Liver (tissue), 9 donors: ENCODE results near the gene CCDC138. TPM values are rescaled to one million over a fixed set of nuclear protein-coding genes. Genes with fewer than 3 reads are reported as not detected.

Experiments
- DNase-seq: peaks from one replicate; pipeline ENCODE4 v3.0.0-alpha.2; 2017; ENCODE audit warnings: low spot score
- H3K27ac ChIP-seq, 2 donors: one replicate each; pipeline ENCODE4 v1.7.0; 2013; ENCODE audit warnings: inconsistent platforms in 2 of 2, low read length in 2 of 2, control low read depth in 1 of 2, low read depth in 1 of 2, mild to moderate bottlenecking in 1 of 2
- H3K27me3 ChIP-seq, 4 donors: one replicate each; pipeline versions ENCODE4 v1.6.1 to v1.7.0; 2013; ENCODE audit warnings: low read length in 3 of 4, inconsistent platforms in 1 of 4, mild to moderate bottlenecking in 1 of 4, moderate library complexity in 1 of 4; ENCODE audit not compliant: control insufficient read depth in 4 of 4, insufficient read depth in 4 of 4
- H3K36me3 ChIP-seq, 4 donors: one replicate each; pipeline versions ENCODE4 v1.6.1 to v1.7.0; 2013; ENCODE audit warnings: low read length in 3 of 4, mild to moderate bottlenecking in 3 of 4, low read depth in 1 of 4, moderate library complexity in 1 of 4; ENCODE audit not compliant: control insufficient read depth in 4 of 4, insufficient read depth in 3 of 4
- H3K4me1 ChIP-seq, 4 donors: one replicate each; pipeline versions ENCODE4 v1.6.1 to v1.7.0; 2013; ENCODE audit warnings: low read length in 3 of 4, mild to moderate bottlenecking in 3 of 4, moderate library complexity in 1 of 4; ENCODE audit not compliant: control insufficient read depth in 4 of 4, insufficient read depth in 4 of 4
- H3K4me3 ChIP-seq, 3 donors: one replicate each; pipeline versions ENCODE4 v1.6.1 to v1.7.0; 2013; ENCODE audit warnings: low read length in 3 of 3, control low read depth in 1 of 3, low read depth in 1 of 3, mild to moderate bottlenecking in 1 of 3
- H3K9ac ChIP-seq, 2 donors: one replicate each; pipeline ENCODE4 v1.7.0; 2013; ENCODE audit warnings: low read length in 2 of 2, mild to moderate bottlenecking in 2 of 2, moderate library complexity in 2 of 2, control low read depth in 1 of 2, low read depth in 1 of 2
- H3K9me3 ChIP-seq, 4 donors: one replicate each; pipeline versions ENCODE4 v1.6.1 to v1.7.0; 2013; ENCODE audit warnings: low read length in 3 of 4; ENCODE audit not compliant: control insufficient read depth in 4 of 4
- ATF3 ChIP-seq: IDR thresholded peaks from 2 replicates; pipeline ENCODE4 v1.6.1; 2016; ENCODE audit warnings: antibody characterized with exemption
- EGR1 ChIP-seq, 2 donors: IDR thresholded peaks; 2 replicates each; pipeline ENCODE4 v1.6.1; 2016 to 2018; ENCODE audit warnings: antibody characterized with exemption in 2 of 2, low read depth in 2 of 2
- FOXA1 ChIP-seq: IDR thresholded peaks from 2 replicates; pipeline ENCODE4 v1.6.1; 2016; ENCODE audit warnings: antibody characterized with exemption
- FOXA2 ChIP-seq: IDR thresholded peaks from 2 replicates; pipeline ENCODE4 v1.6.1; 2016; ENCODE audit warnings: antibody characterized with exemption
- GABPA ChIP-seq, 2 donors: IDR thresholded peaks in 1 of 2; conservative IDR thresholded peaks in 1 of 2; 2 replicates each; pipeline ENCODE4 v1.6.1; 2016; ENCODE audit warnings: antibody characterized with exemption in 2 of 2, mild to moderate bottlenecking in 1 of 2, moderate library complexity in 1 of 2
- HNF4A ChIP-seq, 2 donors: conservative IDR thresholded peaks; 2 replicates each; pipeline ENCODE4 v1.6.1; 2016; ENCODE audit warnings: antibody characterized with exemption in 2 of 2, mild to moderate bottlenecking in 2 of 2
- HNF4G ChIP-seq: IDR thresholded peaks from 2 replicates; pipeline ENCODE4 v1.6.1; 2016; ENCODE audit warnings: antibody characterized with exemption
- JUND ChIP-seq, 2 donors: IDR thresholded peaks; 2 replicates each; pipeline ENCODE4 v1.6.1; 2016; ENCODE audit warnings: antibody characterized with exemption in 2 of 2
- MAX ChIP-seq: IDR thresholded peaks from 2 replicates; pipeline ENCODE4 v1.6.1; 2016; ENCODE audit warnings: antibody characterized with exemption
- NR2F2 ChIP-seq: IDR thresholded peaks from 2 replicates; pipeline ENCODE4 v1.6.1; 2016; ENCODE audit warnings: antibody characterized with exemption
- RAD21 ChIP-seq, 2 donors: IDR thresholded peaks; 2 replicates each; pipeline ENCODE4 v1.6.1; 2016; ENCODE audit warnings: antibody characterized with exemption in 2 of 2, mild to moderate bottlenecking in 2 of 2
- REST ChIP-seq: IDR thresholded peaks from 2 replicates; pipeline ENCODE4 v1.6.1; 2016; ENCODE audit warnings: antibody characterized with exemption, mild to moderate bottlenecking
- SP1 ChIP-seq: IDR thresholded peaks from 2 replicates; pipeline ENCODE4 v1.6.1; 2018; ENCODE audit warnings: antibody characterized with exemption, mild to moderate bottlenecking
- TAF1 ChIP-seq: conservative IDR thresholded peaks from 2 replicates; pipeline ENCODE4 v1.6.1; 2016; ENCODE audit warnings: antibody characterized with exemption, mild to moderate bottlenecking
- YY1 ChIP-seq: IDR thresholded peaks from 2 replicates; pipeline ENCODE4 v1.6.1; 2016; ENCODE audit warnings: antibody characterized with exemption, mild to moderate bottlenecking
- WGBS: extraction: QIAGEN DNeasy Blood & Tissue Kit; methylation state at CpG from one replicate; pipeline ENCODE4 v1.1.7; 2013; 5-methylcytosine and 5-hydroxymethylcytosine counted together
- polyA plus RNA-seq, 2 donors: library from polyadenylated mRNA; stranded (reverse) in 1 of 2; unstranded in 1 of 2; fragments of 200-250 nt in 1 of 2; fragments of >200 nt in 1 of 2; fragmentation: Nextera tagmentation in 1 of 2; extraction: Ambion mirVana in 1 of 2; gene quantifications; one replicate each; pipeline versions ENCODE4 v1.2.1 to v1.2.3, GENCODE V29; 2013 to 2015
- total RNA-seq, 2 donors: library from RNA; depleted of rRNA; stranded (reverse); fragments of >200 nt; gene quantifications; one replicate each; pipeline ENCODE4 v1.2.3, GENCODE V29; 2014
- TF ChIP-seq, protein P1 (sequence below): fragments of 150-350 bp; IDR thresholded peaks from 2 replicates; pipeline ENCODE4 v1.5.1; 2017; ENCODE audit warnings: improper control_type of control experiment, low read depth, low read length; ENCODE audit not compliant: missing input control
- TF ChIP-seq, protein P2 (sequence below): IDR thresholded peaks from 2 replicates; pipeline ENCODE4 v1.6.1; 2016; ENCODE audit warnings: antibody characterized with exemption
- donor health status: healthy.
- donor health status: healthy.
- donor health status: healthy.
- donor health status: healthy.
- donor health status: healthy.

CCDC138 gene
- total and polyA plus RNA-seq, 4 donors: 0.76 to 5.0 (median 2.7) TPM

DNA sequence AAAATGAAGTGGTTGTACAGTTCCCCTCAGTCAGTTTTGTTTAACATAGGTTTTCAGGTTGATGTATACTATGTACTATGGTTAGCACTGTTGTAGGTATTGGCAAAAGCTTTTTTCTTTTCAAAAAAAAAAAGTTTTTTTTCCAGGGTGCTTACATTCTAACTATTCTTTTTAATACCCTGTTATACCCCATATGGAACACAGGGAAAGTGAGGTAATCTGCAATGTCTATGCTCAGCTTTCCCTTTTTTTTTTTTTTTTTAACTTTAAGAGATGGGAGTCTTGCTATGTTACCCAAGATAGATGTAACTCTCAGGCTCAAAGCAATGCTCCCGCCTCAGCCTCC, 590 bp upstream of the CCDC138 start:
- TF ChIP-seq FOXA1 (no peak), TAF1 (no peak), JUND (IDR thresholded peaks at IDR 0.05) (no peak), RAD21 (IDR thresholded peaks at IDR 0.05) (no peak), YY1 (no peak), SP1 (no peak), REST (no peak), HNF4A (conservative IDR thresholded peaks at IDR 0.05) (no peak), MAX (no peak), ATF3 (no peak), HNF4G (no peak), EGR1 (IDR thresholded peaks at IDR 0.05; ENCODE audit: low read depth in 2 of 2) (no peak), FOXA2 (no peak)
- TF ChIP-seq, protein P1, sequence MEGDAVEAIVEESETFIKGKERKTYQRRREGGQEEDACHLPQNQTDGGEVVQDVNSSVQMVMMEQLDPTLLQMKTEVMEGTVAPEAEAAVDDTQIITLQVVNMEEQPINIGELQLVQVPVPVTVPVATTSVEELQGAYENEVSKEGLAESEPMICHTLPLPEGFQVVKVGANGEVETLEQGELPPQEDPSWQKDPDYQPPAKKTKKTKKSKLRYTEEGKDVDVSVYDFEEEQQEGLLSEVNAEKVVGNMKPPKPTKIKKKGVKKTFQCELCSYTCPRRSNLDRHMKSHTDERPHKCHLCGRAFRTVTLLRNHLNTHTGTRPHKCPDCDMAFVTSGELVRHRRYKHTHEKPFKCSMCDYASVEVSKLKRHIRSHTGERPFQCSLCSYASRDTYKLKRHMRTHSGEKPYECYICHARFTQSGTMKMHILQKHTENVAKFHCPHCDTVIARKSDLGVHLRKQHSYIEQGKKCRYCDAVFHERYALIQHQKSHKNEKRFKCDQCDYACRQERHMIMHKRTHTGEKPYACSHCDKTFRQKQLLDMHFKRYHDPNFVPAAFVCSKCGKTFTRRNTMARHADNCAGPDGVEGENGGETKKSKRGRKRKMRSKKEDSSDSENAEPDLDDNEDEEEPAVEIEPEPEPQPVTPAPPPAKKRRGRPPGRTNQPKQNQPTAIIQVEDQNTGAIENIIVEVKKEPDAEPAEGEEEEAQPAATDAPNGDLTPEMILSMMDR: no peak
- TF ChIP-seq, protein P2, sequence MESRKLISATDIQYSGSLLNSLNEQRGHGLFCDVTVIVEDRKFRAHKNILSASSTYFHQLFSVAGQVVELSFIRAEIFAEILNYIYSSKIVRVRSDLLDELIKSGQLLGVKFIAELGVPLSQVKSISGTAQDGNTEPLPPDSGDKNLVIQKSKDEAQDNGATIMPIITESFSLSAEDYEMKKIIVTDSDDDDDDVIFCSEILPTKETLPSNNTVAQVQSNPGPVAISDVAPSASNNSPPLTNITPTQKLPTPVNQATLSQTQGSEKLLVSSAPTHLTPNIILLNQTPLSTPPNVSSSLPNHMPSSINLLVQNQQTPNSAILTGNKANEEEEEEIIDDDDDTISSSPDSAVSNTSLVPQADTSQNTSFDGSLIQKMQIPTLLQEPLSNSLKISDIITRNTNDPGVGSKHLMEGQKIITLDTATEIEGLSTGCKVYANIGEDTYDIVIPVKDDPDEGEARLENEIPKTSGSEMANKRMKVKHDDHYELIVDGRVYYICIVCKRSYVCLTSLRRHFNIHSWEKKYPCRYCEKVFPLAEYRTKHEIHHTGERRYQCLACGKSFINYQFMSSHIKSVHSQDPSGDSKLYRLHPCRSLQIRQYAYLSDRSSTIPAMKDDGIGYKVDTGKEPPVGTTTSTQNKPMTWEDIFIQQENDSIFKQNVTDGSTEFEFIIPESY: no peak
- DNase-seq: no peak
- 2% methylated on average over 1 of the region's 1 CpG for WGBS
- H3K9me3 ChIP-seq: no peaks in the 10 kb centered on the region
- H3K9ac ChIP-seq: peak overlapping the region; percentile 2 to 62
- H3K36me3 ChIP-seq: peaks cover 4 to 23% (median 17%) of the 10 kb centered on the region in 4 donors
- peak overlapping the region; percentile 79 to 81 for H3K27ac ChIP-seq
- H3K27me3 ChIP-seq: no peaks in the 10 kb centered on the region
- peak overlapping the region; percentile 68 to 90 (median 87) for H3K4me3 ChIP-seq
- peaks cover 2 to 14% (median 9%) of the 10 kb centered on the region in 4 donors for H3K4me1 ChIP-seq

DNA sequence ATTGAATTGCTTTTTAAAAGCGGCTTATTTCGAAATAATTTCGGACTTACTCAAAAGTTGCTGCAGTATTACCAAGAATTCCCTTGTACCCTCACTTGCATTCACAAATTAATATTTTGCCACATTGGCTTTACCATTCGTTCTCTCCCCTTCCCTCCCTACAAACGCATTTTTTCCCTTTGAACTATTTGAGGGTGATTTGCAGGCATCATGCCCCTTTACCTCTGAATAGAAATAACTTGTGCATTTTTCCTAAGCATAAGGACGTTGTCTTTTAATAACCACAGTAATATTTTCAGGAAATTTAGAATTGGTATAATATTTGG, 608 bp downstream of the CCDC138 start:
- TF ChIP-seq ATF3 (no peak), REST (no peak), RAD21 (IDR thresholded peaks at IDR 0.05) (no peak), GABPA (IDR thresholded peaks at IDR 0.05 in 1 of 2, conservative IDR thresholded peaks at IDR 0.05 in 1 of 2) (no peak), JUND (IDR thresholded peaks at IDR 0.05) (no peak), EGR1 (IDR thresholded peaks at IDR 0.05; ENCODE audit: low read depth in 2 of 2) (no peak), NR2F2 (no peak)
- TF ChIP-seq, protein P2: no peak
- no peaks in the 10 kb centered on the region for H3K27me3 ChIP-seq
- peak overlapping the region; percentile 8 to 69 for H3K9ac ChIP-seq
- DNase-seq: no peak
- no peaks in the 10 kb centered on the region for H3K9me3 ChIP-seq
- peaks cover 2 to 14% (median 9%) of the 10 kb centered on the region in 4 donors for H3K4me1 ChIP-seq
- peak overlapping the region; percentile 59 to 90 (median 68) for H3K4me3 ChIP-seq
- WGBS: 2% methylated on average over 6 of the region's 6 CpGs
- peak overlapping the region; percentile 79 to 81 for H3K27ac ChIP-seq
- peaks cover 4 to 16% (median 12%) of the 10 kb centered on the region in 4 donors for H3K36me3 ChIP-seq
